Transverse colon (tissue), 3 donors: ENCODE results near the gene INSL6.
"Not testable (repeated sequence)": the region's sequence is repeated elsewhere in the genome, so short reads cannot be mapped to it uniquely, and the experiment has no call there.

Experiments used
- POLR2A ChIP-seq: fragments of 450-650 bp; IDR thresholded peaks from one replicate; pipeline ENCODE4 v1.6.1; 2016; ENCODE audit warnings: antibody characterized with exemption, mild to moderate bottlenecking, moderate library complexity
- TF ChIP-seq, protein P1 (sequence below), 5 experiments: fragments of 200-600 bp in 3 of 5; fragments of 450-650 bp in 2 of 5; sonication (generic) in 3 of 5; IDR thresholded peaks; 1 replicate in 2 of 5; 2 replicates in 3 of 5; pipeline ENCODE4 v1.5.1; 2016 to 2017; ENCODE audit warnings: antibody characterized with exemption in 5 of 5, inconsistent platforms in 3 of 5, mild to moderate bottlenecking in 2 of 5, moderate library complexity in 1 of 5

DNA sequence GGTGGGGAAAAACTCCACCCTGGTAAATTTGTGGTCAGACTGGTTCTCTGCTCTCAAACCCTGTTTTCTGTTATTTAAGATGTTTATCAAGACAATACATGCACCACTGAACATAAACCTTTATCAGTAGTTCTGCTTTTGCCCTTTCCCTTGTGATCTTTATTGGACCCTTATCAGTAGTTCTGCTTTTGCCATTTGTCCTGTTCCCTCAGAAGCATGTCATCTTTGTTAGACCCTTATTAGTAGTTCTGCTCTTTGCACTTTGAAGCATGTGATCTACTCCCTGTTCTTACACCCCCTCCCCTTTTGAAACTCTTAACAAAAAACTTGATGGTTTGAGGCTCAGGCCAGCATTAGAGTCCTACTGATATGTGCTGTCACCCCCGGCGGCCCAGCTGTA is 4.8 kb downstream of the INSL6 start:
- TF ChIP-seq, protein P1, sequence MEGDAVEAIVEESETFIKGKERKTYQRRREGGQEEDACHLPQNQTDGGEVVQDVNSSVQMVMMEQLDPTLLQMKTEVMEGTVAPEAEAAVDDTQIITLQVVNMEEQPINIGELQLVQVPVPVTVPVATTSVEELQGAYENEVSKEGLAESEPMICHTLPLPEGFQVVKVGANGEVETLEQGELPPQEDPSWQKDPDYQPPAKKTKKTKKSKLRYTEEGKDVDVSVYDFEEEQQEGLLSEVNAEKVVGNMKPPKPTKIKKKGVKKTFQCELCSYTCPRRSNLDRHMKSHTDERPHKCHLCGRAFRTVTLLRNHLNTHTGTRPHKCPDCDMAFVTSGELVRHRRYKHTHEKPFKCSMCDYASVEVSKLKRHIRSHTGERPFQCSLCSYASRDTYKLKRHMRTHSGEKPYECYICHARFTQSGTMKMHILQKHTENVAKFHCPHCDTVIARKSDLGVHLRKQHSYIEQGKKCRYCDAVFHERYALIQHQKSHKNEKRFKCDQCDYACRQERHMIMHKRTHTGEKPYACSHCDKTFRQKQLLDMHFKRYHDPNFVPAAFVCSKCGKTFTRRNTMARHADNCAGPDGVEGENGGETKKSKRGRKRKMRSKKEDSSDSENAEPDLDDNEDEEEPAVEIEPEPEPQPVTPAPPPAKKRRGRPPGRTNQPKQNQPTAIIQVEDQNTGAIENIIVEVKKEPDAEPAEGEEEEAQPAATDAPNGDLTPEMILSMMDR (IDR thresholded peaks at IDR 0.05): not testable (repeated sequence)
- not testable (repeated sequence) for TF ChIP-seq POLR2A
